Stimulated activated CD8-positive, alpha-beta memory T cell treated with anti-CD3 and anti-CD28 coated beads, Interleukin-12 subunit alpha, Interleukin-12 subunit beta, amount 100 ng/mL, for 24 hours (primary cell): Measurements from ENCODE around the gene OSCP1.

Experiments used
- DNase-seq: peaks from one replicate; pipeline ENCODE4 v3.0.0-alpha.2; 2020; ENCODE audit errors: extremely low read depth

Gene OSCP1

DNA sequence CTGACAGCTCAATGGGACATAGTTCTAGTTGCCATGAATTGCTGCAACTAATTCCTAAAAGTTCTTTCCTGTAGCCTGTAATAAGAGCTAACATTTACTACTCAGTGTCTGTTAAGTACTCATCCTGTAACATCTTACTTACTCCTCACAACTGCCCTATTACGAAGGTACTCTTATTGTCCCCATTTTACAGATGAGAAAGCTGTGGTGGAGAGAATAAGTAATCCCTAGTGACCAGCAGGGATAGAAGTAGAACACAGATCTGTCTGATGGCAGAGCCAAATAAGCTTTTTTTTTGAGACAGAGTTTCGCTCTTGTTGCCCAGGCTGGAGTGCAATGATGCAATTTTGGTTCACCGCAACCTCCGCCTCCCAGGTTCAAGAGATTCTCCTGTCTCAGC, 67.6 kb downstream of the OSCP1 start:
- no peak for DNase-seq

DNA sequence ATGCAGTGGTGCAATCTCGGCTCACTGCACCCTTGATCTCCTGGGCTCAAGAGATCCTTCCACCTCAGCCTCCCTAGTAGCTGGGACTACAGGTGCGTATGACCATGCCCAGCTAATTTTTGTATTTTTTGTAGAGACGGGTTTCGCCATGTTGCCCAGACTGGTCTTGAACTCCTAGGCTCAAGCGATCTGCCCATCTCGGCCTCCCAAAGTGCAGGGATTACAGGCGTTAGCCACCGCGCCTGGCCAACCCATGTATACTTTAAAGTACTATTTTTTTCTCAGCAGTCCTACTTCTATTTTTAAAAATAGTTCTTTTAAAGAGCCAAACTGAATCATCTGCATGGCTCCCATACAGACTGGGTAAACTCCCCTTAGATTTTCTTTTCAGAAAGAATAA, 68.0 kb downstream of the OSCP1 start:
- no peak for DNase-seq

DNA sequence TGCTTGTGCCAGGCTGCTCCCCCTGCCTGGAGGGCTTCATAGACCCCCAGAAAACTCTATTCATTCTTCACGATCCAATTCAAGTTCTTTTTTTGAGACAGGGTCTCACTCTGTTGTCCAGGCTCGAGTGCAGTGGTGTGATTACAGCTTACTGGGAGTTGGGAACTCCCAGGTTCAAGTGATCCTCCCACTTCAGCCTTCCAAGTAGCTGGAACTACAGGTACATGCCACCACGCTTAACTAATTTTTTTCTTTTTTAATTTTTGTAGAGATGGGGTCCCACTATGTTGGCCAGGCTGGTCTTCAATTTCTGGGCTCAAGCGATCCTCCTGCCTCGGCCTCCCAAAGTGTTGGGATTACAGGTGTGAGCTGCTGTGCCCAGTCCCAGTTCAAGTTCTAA, 68.8 kb downstream of the OSCP1 start:
- no peak for DNase-seq

DNA sequence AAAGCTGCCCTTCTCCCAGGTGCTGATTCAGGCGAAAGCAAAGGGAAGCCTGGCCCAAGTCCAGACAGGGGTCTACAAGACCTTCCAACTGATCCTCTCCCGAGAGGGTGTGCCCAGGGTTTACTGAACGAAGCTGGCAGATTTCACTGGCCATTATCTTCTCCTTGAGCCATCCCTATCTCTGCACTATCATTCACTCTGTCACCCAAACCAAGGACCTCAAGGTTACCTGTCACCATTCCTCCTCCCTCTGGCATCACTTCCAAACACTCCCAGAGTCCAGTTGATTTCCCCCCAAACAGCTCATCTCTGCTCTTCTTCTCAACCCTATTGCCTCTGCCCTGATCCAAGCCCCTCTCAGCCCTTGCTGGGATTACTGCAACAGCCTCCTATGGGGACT, 69.5 kb downstream of the OSCP1 start:
- no peak for DNase-seq

DNA sequence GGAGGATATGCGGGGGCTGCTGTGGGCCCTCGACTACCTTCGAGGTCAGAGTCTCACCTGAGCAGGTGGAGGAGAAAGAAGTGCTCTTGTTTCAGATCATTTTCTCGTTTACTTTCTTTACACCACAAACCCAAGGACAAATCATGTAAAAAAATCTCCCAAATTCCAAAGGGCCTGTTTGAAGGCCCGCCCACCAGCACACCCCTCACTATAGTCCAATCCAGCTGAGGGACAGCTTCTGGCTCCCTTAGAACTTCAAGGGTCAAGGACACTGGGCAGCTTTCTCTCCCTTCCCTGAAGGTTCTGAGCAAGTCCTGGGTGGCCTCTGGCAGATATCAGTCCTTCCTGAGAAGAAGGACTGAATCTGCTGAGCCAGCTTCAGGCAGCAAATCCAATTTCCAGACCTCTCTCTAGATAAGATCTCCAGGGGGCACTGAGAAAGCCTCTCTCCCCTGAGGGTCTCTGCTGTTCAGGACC, 70.1 kb downstream of the OSCP1 start:
- no peak for DNase-seq

DNA sequence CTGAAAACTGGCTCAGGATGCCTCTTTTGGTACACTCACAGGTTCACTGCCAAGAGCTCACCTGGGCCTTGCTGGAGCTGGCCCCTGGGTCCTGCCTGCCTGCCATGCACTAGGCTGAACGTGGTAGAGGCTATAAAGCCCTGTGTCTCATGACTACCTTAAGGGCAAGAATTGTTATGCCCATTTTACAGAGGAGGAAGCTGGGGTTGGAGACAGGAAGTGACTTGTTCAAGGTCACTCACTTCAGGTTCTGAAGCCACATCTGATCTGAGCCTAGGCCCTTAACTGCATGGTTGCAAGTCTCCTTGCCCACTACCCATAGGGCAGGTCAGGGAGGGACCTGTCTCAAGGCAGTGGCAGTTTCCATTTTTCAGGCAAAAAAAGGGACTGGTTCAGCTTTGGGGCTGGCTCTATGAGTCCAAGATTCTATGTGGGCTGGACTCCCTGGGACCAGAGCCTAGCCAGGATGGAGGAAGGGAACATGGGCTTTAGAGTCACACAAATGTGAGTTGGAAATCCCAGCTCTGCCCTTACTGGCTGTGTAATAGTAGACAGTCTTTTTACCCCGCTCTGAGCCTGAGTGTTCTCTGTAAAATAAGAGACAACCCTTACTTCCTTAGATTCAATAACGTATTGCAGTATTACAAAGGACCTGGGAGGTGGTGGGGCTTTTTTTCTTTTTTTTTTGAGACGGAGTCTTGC, 72.3 kb downstream of the OSCP1 start:
- DNase-seq, result no peak

DNA sequence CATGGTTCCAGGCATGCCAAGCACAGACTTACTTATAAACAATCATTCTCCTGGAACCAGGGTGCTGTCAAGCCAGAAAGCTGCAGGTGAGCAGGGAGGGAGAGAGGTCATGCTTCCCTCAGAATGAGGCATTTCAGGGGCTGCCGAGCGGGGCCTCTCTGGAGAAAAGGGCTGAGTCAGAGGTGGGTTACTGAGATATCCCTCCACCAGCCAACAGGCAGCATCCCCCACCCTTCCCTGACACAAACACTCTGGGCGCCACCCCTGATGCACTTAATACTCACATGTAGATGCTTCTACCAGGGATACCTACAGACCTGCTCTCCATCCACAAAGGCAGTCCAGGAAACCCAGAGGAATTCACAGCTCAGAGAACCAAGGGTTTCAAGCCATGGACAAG, 77.6 kb downstream of the OSCP1 start:
- DNase-seq, result no peak

DNA sequence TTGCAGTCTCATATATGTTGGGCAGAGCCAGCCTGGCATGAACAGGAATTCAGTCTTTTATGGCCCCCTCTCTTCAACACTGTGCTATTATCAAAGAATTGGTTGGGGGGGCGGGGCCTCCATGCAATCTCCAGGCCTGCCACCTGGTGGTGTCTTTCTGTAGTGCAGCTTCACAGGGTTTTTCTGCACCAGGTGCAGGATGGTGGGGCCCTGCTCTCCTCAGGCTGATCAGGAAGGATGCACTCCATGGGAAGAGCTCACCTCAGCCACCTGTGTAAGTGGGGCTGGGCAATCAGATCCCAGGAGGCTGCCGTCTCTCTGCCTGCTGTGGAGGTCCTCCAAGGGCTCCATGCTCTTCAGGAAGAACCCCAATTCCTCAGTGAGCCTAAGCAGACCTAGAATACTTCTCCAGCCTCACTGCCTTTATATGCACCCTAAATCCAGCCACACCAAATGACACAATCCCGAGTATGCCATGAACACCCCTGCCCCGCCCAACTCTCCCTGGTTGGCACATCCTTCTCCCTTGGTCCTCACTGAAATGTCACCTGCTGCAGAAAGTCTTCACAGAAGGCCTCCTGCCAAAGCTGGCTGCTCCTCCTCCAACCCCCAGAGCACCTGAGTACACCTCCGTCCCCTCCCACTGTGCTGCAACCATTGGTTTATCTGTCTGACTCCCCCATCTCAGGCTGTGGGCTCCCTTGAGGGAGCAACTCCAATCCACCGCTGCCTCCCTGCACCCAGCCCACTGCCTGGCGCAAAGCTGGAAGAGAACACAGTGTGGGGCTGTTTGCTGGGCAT, 81.0 kb downstream of the OSCP1 start:
- DNase-seq, result peak; percentile 58
